RPMI7951 (cell line): Measurements from ENCODE around the gene ARHGAP12. TPM values are rescaled to one million over a fixed set of nuclear protein-coding genes. Genes with fewer than 3 reads are reported as not detected.
A peak's percentile ranks its signal among the peaks of the same experiment; 100 is the strongest.
"Not testable (repeated sequence)": the region's sequence is repeated elsewhere in the genome, so short reads cannot be mapped to it uniquely, and the experiment has no call there.

ENCODE experiments used
- DNase-seq: peaks from one replicate; pipeline ENCODE4 v3.0.0-alpha.2; 2012; ENCODE audit warnings: low read depth
- total RNA-seq: library from RNA; depleted of rRNA; stranded (reverse); fragments of >200 nt; shearing (Covaris generic); gene quantifications from 2 replicates; pipeline ENCODE4 v1.2.3, GENCODE V29; 2014; rRNA removed

The ARHGAP12 gene
- 47.9 and 61.4 TPM in 2 replicates for total RNA-seq

GRCh38 chr10:31928549-31929260 lies at the start of gene ARHGAP12:
Gene ARHGAP12, minus strand, starts transcription at chr10:31928831. Its CDS starts 19,976 bp downstream, at chr10:31908855.
- DNase-seq: peak; percentile 86

DNA sequence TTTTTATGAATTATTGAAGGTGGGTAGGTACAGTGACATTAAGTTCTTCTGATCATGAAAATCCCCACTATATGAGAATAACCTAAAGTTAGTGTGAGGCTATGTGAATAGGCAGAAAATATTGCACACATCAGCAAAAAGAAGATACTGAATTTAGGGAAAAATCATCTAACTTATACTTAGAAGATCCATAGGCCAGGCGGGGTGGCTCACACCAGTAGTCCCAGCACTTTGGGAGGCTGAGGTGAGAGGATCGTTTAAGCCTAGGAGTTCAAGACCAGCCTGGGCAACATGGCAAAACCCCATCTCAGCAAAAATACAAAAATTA lies 49.5 kb upstream of the ARHGAP12 start:
- no peak for DNase-seq

- DNase-seq: peak; percentile 58
Measured at GRCh38 chr10:31977440-31978155, 49.0 kb upstream of the ARHGAP12 start.

DNA sequence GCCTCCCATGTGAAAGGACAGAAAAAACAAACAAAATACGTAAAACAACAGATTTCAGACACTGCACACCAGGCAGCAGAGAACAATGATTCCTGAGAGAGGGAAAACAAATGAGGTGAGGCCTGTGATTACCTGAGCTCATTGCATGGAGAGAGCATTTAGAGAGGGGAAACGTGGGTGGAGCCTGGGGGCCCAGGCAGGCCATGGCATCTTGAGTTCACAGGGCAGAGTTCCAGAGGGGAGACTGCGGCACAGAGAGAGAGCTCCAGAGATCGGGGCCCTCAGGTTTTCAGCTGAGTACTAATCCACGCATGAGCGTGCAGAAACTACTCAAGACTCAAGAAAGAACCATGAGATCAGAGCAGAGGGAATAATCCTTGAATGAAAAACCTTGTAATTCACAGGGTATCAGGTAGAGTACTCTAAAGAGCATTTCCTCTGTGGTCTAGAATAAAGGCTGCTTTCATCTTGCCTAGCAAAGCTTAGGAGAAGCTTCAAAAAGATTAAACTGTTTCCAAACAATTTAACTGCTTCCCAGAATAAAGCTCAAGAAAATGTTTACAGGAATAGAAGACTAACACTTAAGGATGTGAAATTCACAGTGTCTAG lies 46.6 kb upstream of the ARHGAP12 start:
- DNase-seq: no peak

DNA sequence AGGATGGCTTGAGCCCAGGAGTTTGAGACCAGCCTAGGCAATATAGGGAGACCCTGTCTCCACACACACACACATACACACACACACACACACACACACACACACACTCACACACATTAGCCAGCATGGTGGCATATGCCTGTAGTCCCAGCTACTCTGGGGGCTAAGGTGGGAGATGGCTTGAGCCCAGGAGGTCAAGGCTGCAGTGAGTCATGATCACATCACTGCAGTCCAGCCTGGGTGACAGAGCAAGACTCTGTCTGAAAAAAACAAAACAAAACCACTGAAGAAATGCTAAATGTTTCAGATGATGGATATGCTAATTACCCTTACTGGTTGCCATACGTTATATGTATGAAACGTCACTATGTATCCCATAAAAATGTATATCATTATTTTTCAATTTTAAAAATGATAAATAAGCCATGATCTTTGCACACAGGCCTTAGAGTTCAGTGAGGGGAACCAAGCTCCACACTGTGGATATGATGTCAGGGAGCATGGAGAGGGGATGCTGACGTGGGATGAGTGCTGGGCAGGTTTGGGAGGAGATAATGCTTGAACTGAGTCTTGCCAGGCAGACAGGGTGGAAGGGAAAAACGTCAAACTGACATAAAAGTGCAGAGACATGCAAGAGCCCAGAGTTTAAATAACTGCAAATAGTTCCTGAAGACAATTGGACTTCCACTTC lies 45.9 kb upstream of the ARHGAP12 start:
- peak; percentile 71 for DNase-seq

GRCh38 chr10:31972519-31973041 lies 43.9 kb upstream of the ARHGAP12 start:
- no peak for DNase-seq

DNA sequence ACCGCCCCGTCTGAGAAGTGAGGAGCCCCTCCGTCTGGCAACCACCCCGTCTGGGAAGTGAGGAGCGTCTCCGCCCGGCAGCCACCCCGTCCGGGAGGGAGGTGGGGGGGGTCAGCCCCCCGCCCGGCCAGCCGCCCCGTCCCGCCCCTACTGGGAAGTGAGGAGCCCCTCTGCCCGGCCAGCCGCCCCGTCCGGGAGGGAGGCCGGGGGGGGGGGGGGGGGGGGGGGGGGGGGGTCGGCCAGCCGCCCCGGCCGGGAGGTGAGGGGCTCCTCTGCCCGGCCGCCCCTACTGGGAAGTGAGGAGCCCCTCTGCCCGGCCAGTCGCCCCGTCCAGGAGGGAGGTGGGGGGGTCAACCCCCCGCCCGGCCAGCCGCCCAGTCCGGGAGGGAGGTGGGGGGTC lies 41.2 kb upstream of the ARHGAP12 start:
- DNase-seq: not testable (repeated sequence)

GRCh38 chr10:31963589-31963980 lies 35.0 kb upstream of the ARHGAP12 start:
- peak; percentile 43 for DNase-seq

DNA sequence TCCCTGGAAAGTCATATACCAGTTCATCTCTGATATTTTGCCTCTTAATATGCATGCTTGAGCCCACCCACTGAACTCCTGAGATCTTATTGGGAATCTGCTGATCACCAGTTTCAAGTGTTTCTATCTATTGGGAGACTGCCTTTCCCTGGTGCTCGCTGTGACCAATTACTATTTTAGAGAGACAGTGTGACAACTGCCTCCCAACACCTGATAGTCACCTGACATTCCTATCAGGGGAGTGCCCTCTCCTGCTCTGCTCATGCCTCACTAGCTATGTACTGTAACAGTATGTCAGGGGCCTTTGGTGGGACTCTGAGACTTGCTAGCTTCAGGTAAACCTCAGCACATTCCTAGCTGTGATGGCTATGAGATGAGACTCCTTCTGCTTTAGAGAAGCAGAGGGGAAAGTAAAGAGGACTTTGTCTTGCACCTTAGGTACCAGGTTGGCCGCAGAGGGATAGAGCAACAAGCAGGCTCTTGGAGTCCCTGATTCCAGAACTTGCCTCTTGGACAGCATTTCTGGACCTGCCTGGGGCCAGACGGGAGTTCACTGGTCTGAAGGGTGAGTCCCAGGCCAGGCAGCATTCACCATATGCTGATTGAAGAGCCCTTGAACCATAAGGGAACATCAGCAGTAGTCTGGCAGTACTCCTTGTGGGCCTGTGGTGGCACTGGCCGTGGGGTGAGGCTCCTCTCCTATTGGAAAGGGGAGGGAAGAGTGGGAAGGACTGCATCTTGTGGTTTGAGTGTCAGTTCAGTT lies 34.4 kb upstream of the ARHGAP12 start:
- DNase-seq: peak; percentile 17

DNA sequence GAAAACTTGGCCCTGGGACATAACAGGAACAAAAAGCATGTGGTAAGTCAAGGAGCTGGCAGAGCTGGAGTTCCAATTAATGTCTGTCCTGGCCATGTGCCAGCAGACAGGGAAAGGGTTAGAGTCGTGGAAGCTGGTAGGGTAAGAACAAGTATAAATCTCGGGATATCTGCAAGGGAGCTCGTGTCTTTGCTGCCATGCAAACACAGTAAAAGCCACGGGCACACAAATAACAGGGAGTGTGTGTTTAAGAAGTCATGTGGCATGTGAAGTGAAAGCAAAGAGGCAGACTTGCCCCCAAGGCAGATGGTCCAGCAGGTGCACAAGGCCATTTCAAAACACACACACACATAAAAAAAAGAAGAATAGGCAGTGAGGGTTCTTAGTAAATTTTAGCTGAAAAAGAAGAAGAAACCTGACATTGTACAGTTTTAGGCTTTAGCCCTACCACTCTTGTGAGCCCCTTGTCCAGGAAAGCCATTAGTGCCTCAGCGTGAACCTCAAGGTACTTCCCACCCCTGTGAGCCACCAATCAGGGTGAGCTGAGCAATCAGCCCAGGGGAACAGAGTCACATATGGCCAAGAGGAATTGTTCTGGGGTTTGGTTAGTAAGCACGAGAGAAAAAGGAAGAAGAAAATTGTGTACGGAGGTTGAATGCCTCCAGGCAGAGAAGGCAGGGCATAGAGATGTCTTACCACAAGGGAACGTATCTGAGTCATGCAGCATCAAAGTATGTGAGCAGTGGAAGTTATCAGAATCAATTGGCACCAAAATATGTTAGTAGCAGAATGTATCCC lies 32.8 kb upstream of the ARHGAP12 start:
- peak; percentile 99 for DNase-seq

GRCh38 chr10:31959461-31960173 lies 31.0 kb upstream of the ARHGAP12 start:
- DNase-seq: peak; percentile 53

- DNase-seq: no peak
Measured at GRCh38 chr10:31958856-31959255, 30.2 kb upstream of the ARHGAP12 start.

DNA sequence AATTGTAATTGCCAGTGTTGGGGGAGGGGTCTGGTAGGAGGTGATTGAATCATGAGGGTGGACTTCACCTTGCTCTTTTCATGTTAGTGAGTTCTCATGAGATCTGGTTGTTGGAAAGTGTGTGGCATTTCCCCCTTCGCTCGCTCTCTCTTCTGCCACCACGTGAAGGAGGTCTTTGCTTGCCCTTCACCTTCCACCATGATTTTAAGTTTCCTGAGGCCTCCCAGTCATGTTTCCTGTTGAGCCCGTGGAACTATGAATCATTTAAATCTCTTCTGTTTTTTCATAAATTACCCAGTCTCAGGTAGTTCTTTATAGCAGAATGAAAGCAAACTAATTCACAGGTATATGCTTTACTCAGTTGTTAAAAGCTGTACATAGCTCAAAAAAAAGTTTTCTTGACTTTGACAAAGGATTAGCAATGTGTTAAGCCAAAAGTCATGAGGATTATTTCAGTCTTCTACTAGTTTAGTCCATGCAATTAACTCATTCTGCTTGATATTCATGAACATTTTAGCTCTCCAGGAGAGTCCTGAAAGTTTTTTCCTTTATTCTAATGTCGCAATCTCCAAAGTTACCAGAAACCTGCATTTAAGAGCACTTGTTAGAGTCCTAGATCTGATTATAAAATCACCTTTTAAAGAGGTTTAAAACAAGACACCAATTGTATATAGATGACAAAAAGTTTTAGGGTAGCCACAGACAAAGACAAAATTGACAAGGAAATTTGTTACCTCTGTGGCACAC lies 27.7 kb upstream of the ARHGAP12 start:
- no peak for DNase-seq

- DNase-seq: no peak
Measured at GRCh38 chr10:31954410-31955191, 26.0 kb upstream of the ARHGAP12 start.

- no peak for DNase-seq
Measured at GRCh38 chr10:31953480-31953879, 24.8 kb upstream of the ARHGAP12 start.

- no peak for DNase-seq
Measured at GRCh38 chr10:31953080-31953479, 24.4 kb upstream of the ARHGAP12 start.

GRCh38 chr10:31952066-31952465 lies 23.4 kb upstream of the ARHGAP12 start:
- DNase-seq: peak; percentile 71

DNA sequence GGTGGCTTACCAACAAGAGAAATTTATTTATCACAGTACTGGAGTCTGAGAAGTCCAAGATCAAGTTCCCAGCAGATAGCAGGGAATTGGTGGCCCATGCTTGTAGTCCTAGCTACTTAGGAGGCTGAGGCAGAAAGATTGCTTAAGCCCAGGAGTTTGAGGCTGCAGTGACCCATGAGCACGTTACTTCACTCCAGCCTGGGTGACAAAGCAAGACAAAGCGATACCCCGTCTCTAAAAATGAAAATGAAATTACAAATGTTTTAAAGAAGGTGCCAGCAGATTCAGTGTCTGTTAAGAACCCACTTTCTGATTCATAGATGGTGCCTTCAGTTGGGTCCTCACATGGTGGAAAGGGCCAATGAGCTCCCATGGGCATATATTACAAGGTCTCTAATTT lies 20.6 kb upstream of the ARHGAP12 start:
- no peak for DNase-seq
